ENCODE results near the gene EPYC.

Gene EPYC

DNA sequence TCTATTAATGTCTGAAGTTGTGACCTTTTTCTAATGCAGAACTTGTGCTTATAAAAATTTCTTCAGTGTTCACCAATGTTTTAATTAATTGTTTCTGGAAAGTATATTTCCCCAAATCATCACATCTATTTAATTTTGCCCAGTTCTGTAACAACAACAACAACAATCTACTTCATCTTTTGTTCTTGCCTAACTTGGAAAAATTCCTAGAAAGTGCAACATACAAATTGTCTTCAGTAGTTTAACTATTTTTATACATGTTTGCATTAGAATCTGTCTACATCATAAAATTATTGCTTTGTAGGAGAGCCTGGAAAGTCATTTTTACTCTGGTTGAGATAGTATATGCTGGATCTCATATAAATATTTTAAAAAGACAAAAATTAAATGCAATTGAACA, 88.3 kb downstream of the EPYC start:
- in situ Hi-C loops (cut with HindIII; ENCODE audit: low sequenced_read_pairs), result no loop called here

GRCh38 chr12:90915353-90915752, 89.4 kb downstream of the EPYC start:
- in situ Hi-C loops (cut with HindIII; ENCODE audit: low sequenced_read_pairs), result no loop called here

Measured in endothelial cell of hepatic sinusoid (primary cell).